Effector CD4-positive, alpha-beta T cell (primary cell): ENCODE results near the gene KLHL13. TPM values are rescaled to one million over a fixed set of nuclear protein-coding genes. Genes with fewer than 3 reads are reported as not detected.
"Not testable (repeated sequence)": the region's sequence is repeated elsewhere in the genome, so short reads cannot be mapped to it uniquely, and the experiment has no call there.

Experiments used
- DNase-seq: peaks from one replicate; pipeline ENCODE4 v3.0.0-alpha.2; 2020
- total RNA-seq: gene quantifications from one replicate; lab custom pipeline; 2026; lab: John Stamatoyannopoulos, UW

KLHL13 gene
- not detected for total RNA-seq

- no peak for DNase-seq
These were observed at the start of gene KLHL13 for GRCh38 chrX:118116713-118117550. Gene KLHL13 (minus strand): TSS chrX:118116810. CDS start chrX:118028473, 88,337 bp downstream.

- no peak for DNase-seq
These were observed 47.5 kb upstream of the KLHL13 start for GRCh38 chrX:118164138-118164537.

GRCh38 chrX:118156953-118157608 lies 40.5 kb upstream of the KLHL13 start:
- no peak for DNase-seq

GRCh38 chrX:118156254-118156952 lies 39.8 kb upstream of the KLHL13 start:
- no peak for DNase-seq

- no peak for DNase-seq
These were observed 36.7 kb upstream of the KLHL13 start for GRCh38 chrX:118153270-118153669.

GRCh38 chrX:118152721-118153120 lies 36.1 kb upstream of the KLHL13 start:
- no peak for DNase-seq

- DNase-seq: no peak
These were observed 32.1 kb upstream of the KLHL13 start for GRCh38 chrX:118148737-118149136.

GRCh38 chrX:118147771-118148170 lies 31.2 kb upstream of the KLHL13 start:
- not testable (repeated sequence) for DNase-seq

GRCh38 chrX:118143578-118143977 lies 27.0 kb upstream of the KLHL13 start:
- DNase-seq: no peak

- no peak for DNase-seq
These were observed 14.7 kb upstream of the KLHL13 start for GRCh38 chrX:118131336-118131735.

- DNase-seq: no peak
These were observed 13.1 kb upstream of the KLHL13 start for GRCh38 chrX:118129681-118130080.

- no peak for DNase-seq
These were observed 12.1 kb upstream of the KLHL13 start for GRCh38 chrX:118128724-118129123.

GRCh38 chrX:118126286-118126685 lies 9.7 kb upstream of the KLHL13 start:
- DNase-seq: no peak

GRCh38 chrX:118124243-118124642 lies 7.6 kb upstream of the KLHL13 start:
- not testable (repeated sequence) for DNase-seq

GRCh38 chrX:118117741-118118140 lies 1.1 kb upstream of the KLHL13 start:
- no peak for DNase-seq

- no peak for DNase-seq
These were observed 477 bp downstream of the KLHL13 start for GRCh38 chrX:118115953-118116712.

- no peak for DNase-seq
These were observed 1.6 kb downstream of the KLHL13 start for GRCh38 chrX:118114971-118115370.

GRCh38 chrX:118109065-118109464 lies 7.5 kb downstream of the KLHL13 start:
- DNase-seq: no peak

- DNase-seq: no peak
These were observed 8.3 kb downstream of the KLHL13 start for GRCh38 chrX:118108304-118108703.

GRCh38 chrX:118100091-118100490 lies 16.5 kb downstream of the KLHL13 start:
- no peak for DNase-seq

GRCh38 chrX:118088084-118088483 lies 28.5 kb downstream of the KLHL13 start:
- DNase-seq: no peak

GRCh38 chrX:118074196-118074595 lies 42.4 kb downstream of the KLHL13 start:
- DNase-seq: no peak
